Fibroblast of pulmonary artery (primary cell): ENCODE results near the gene MAP3K6.

Experiments
- DNase-seq: peaks from one replicate; pipeline ENCODE4 v3.0.0-alpha.2; 2010; ENCODE audit warnings: low read depth
- H3K4me3 ChIP-seq: replicated peaks from 2 replicates; pipeline ENCODE4 v1.5.1; 2011; ENCODE audit warnings: low read depth, mild to moderate bottlenecking, control low read depth, low read length, moderate library complexity
- TF ChIP-seq, protein P1 (sequence below): IDR thresholded peaks from 2 replicates; pipeline ENCODE4 v1.5.1; 2011; ENCODE audit warnings: mild to moderate bottlenecking, control low read depth, low read length, inconsistent platforms; ENCODE audit errors: missing control alignments

The MAP3K6 gene

DNA sequence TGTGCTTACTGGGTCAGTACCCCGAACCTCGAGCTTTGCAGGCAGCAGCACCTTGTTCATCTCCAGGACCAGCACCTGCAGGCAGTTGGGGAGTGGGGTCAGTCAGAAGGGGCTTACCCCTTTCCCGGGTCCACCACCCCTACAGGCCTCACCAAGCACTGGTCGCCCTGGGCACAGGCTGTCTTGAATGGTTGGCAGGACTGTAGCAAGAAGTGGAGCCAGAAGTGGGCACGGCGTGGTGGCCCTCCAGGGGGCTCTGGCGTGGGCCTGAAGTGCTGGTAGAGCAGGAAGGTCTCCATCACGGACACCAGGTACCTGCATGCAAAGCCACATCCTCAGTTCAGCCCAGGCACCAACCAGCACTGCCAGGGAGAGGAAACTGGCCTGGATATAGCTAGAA lies 5.2 kb downstream of the MAP3K6 start:
- no peak for DNase-seq
- no peak overlapping the region for H3K4me3 ChIP-seq
- TF ChIP-seq, protein P1, sequence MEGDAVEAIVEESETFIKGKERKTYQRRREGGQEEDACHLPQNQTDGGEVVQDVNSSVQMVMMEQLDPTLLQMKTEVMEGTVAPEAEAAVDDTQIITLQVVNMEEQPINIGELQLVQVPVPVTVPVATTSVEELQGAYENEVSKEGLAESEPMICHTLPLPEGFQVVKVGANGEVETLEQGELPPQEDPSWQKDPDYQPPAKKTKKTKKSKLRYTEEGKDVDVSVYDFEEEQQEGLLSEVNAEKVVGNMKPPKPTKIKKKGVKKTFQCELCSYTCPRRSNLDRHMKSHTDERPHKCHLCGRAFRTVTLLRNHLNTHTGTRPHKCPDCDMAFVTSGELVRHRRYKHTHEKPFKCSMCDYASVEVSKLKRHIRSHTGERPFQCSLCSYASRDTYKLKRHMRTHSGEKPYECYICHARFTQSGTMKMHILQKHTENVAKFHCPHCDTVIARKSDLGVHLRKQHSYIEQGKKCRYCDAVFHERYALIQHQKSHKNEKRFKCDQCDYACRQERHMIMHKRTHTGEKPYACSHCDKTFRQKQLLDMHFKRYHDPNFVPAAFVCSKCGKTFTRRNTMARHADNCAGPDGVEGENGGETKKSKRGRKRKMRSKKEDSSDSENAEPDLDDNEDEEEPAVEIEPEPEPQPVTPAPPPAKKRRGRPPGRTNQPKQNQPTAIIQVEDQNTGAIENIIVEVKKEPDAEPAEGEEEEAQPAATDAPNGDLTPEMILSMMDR = no peak

GRCh38 chr1:27361044-27361402 lies 5.7 kb downstream of the MAP3K6 start:
- no peak overlapping the region for H3K4me3 ChIP-seq
- TF ChIP-seq, protein P1 = no peak
- no peak for DNase-seq

- no peak for DNase-seq
- TF ChIP-seq, protein P1 = no peak
- H3K4me3 ChIP-seq = no peak overlapping the region
These were observed 6.4 kb downstream of the MAP3K6 start for GRCh38 chr1:27360159-27361043.

DNA sequence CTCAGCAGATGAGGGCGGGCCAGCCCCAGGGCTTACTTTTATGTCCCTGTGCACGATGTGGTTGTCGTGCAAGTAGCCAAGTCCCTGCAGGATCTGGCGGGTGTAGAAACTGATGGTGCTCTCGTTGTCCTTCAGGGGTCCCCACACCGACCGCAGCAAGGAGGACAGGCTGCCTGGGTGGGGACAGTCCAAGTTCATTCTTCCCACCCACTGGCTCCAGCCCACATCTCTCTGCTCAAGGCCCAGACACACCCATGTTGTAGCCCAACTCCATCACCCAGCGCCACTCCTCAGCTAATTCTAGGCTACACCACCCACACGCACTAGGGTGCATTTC lies 7.0 kb downstream of the MAP3K6 start:
- H3K4me3 ChIP-seq = no peak overlapping the region
- DNase-seq = no peak
- TF ChIP-seq, protein P1 = no peak

GRCh38 chr1:27358928-27359313 lies 7.8 kb downstream of the MAP3K6 start:
- DNase-seq = no peak
- TF ChIP-seq, protein P1 = no peak
- H3K4me3 ChIP-seq = no peak overlapping the region

DNA sequence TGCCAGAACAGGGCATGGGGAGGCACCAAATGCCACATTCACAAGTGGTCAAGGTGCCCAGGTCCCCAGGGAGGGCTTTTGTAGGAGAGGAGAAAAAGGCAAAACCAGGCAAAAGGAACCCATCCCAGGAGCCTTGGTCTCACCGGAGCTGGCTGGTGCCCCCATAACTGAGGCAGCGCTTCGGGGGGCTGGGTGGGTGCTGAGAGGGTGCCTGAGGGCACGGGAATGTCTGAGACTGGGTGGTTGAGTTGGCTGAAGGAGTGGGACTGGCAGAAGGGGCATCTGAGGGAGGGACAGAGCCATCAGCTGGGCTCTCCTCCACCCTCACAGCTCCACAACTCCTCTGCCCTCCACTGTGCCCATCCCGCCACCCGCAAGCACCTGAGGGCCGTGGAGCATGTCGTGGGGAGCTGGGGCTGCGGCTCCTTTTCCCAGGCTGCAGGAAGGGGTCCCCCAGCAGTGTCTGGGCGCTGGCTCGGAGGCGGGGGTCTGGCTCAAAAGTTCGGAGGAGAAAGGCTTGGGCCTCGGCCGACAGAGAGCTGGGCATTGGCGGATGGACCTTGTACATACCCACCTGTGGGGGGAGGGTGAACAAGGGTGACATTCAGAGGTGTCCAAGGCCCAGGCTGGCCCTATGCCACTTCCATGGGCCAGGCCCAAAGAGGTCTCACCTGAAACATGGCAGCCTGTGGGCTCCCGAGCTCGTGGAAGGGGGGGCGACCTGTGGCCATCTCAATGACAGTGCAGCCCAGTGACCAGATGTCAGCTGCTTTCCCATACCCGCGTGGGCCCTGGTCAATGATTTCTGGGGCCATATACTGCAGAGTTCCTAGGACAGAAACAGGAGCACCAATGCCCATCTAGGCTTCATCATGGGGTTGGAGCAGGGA lies 8.5 kb downstream of the MAP3K6 start:
- H3K4me3 ChIP-seq = no peak overlapping the region
- no peak for DNase-seq
- TF ChIP-seq, protein P1 = no peak
